ENCODE results near the gene HOXA13. TPM values are rescaled to one million over a fixed set of nuclear protein-coding genes. Genes with fewer than 3 reads are reported as not detected.
A peak's percentile ranks its signal among the peaks of the same experiment; 100 is the strongest.

The HOXA13 gene
- total and polyA plus RNA-seq, 8 donors, result not detected

- Histone ChIP-seq H3K4me1 (peaks cover 8 to 26% of the 10 kb centered on the region in 2 donors), H3K36me3 (no peaks in the 10 kb centered on the region), H3K27me3 (peaks cover 99 to 100% of the 10 kb centered on the region in 2 donors), H3K9me3 (no peaks in the 10 kb centered on the region), H3K27ac (no peak overlapping the region), H3K4me3 (no peak overlapping the region)
- no peak for TF ChIP-seq CTCF (IDR thresholded peaks at IDR 0.05)
- ATAC-seq (no peak), DNase-seq (peak in 1 of 4 donors; percentile 17)
- intact Hi-C loops (cut with DNase I), result no loop called here
These were observed 20.9 kb downstream of the HOXA13 start for GRCh38 chr7:27179030-27179429.

- H3K27ac ChIP-seq, result no peak overlapping the region
- no peaks in the 10 kb centered on the region for H3K36me3 ChIP-seq
- ATAC-seq, result no peak
- peaks cover 99 to 100% of the 10 kb centered on the region in 2 donors for H3K27me3 ChIP-seq
- no peaks in the 10 kb centered on the region for H3K9me3 ChIP-seq
- no peak for TF ChIP-seq CTCF (IDR thresholded peaks at IDR 0.05)
- no peak overlapping the region for H3K4me3 ChIP-seq
- peaks cover 8 to 28% of the 10 kb centered on the region in 2 donors for H3K4me1 ChIP-seq
- intact Hi-C loops (cut with DNase I), result no loop called here
- DNase-seq, result no peak
These were observed 21.5 kb downstream of the HOXA13 start for GRCh38 chr7:27178366-27178765.

- intact Hi-C loops (cut with DNase I), result no loop called here
- H3K4me1 ChIP-seq, result peaks cover 8 to 29% of the 10 kb centered on the region in 2 donors
- ATAC-seq, result no peak
- no peak for TF ChIP-seq CTCF (IDR thresholded peaks at IDR 0.05)
- peaks cover 99 to 100% of the 10 kb centered on the region in 2 donors for H3K27me3 ChIP-seq
- no peaks in the 10 kb centered on the region for H3K9me3 ChIP-seq
- DNase-seq, result no peak
- no peak overlapping the region for H3K27ac ChIP-seq
- no peak overlapping the region for H3K4me3 ChIP-seq
- H3K36me3 ChIP-seq, result no peaks in the 10 kb centered on the region
These were observed 22.0 kb downstream of the HOXA13 start for GRCh38 chr7:27177795-27178320.

GRCh38 chr7:27176962-27177794, 22.7 kb downstream of the HOXA13 start:
- no peak overlapping the region for H3K27ac ChIP-seq
- no peaks in the 10 kb centered on the region for H3K36me3 ChIP-seq
- no peak for TF ChIP-seq CTCF (IDR thresholded peaks at IDR 0.05)
- peaks cover 8 to 36% of the 10 kb centered on the region in 2 donors for H3K4me1 ChIP-seq
- H3K27me3 ChIP-seq, result peaks cover 99 to 100% of the 10 kb centered on the region in 2 donors
- ATAC-seq, result no peak
- intact Hi-C loops (cut with DNase I), result no loop called here
- no peak overlapping the region for H3K4me3 ChIP-seq
- no peaks in the 10 kb centered on the region for H3K9me3 ChIP-seq
- DNase-seq, result peak in 1 of 4 donors; percentile 19

- no peaks in the 10 kb centered on the region for H3K36me3 ChIP-seq
- H3K4me1 ChIP-seq, result peaks cover 8 to 43% of the 10 kb centered on the region in 2 donors
- intact Hi-C loops (cut with DNase I), result no loop called here
- no peak overlapping the region for H3K27ac ChIP-seq
- H3K27me3 ChIP-seq, result peaks cover 100% of the 10 kb centered on the region in 2 donors
- peak in 1 of 4 donors; percentile 10 for DNase-seq
- TF ChIP-seq CTCF (IDR thresholded peaks at IDR 0.05), result no peak
- H3K4me3 ChIP-seq, result no peak overlapping the region
- no peak for ATAC-seq
- H3K9me3 ChIP-seq, result no peaks in the 10 kb centered on the region
These were observed 23.4 kb downstream of the HOXA13 start for GRCh38 chr7:27176524-27176845.

Measured in left lung (tissue), 10 donors.